Mesenteric fat pad (tissue), 1 donor: ENCODE measurements around the gene C1QL3. TPM values are rescaled to one million over a fixed set of nuclear protein-coding genes. Genes with fewer than 3 reads are reported as not detected.

Experiments
- DNase-seq: peaks from one replicate; pipeline ENCODE4 v3.0.0-alpha.2; 2020; ENCODE audit warnings: low spot score
- total RNA-seq: library from RNA; stranded (reverse); fragmentation: NEBNext Ultra II Directional; extraction: Animal tissue kit (Norgen Biotek cat#: 25700); gene quantifications from one replicate; pipeline ENCODE4 v1.2.1, GENCODE V29; 2021
- donor health status: DM: yes; HTN: yes; CAD: no.

The C1QL3 gene
- total RNA-seq, 1 donor from 2014 or later = not detected

DNA sequence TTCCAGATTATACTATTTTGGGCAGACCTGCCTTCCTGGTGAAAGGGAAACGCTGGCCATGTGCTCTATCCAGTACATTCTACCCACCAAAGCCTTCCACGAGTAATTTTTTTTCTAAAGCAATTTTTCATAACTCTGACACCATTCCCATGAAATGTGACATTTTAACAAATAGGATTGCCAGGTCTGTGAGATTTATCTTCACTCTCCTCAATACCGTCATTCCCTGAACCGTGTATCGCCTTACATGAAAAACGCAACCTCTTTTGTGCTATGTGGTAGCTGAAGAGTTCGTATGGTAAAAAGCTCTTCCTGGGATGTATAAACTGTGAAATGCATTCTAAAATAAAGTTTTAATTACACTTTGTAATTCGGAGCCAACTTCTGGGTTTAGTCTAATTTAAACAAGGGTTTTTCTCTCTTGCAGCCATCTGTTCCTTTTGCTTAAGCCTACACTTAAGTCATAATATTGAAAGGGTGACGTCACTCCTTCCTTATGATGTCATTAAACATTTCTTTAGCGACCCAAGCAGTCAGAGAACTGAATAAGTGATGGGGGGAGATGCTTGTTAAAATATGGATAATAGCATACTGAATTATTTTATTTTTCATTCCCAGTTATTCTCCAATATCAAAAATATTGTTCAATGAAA lies 27.7 kb downstream of the C1QL3 start:
- no peak for DNase-seq

DNA sequence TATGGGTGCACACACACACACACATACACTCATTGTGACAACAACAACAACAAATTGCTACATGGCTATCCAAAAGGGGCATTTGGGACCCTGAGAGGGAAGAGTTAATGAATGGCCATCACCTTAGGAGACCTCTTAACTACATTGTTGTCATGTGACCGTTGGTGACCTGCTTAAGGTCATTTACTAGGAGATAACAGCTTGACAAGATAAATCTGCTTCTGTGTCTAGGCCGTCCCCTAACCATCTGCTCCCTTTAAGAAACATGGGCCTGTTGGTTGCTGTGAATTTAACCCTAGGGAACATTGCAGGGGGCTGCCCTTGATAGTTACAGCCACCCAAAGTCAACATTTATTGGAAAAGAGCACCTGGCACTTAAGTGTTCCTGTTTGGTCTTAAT lies 29.7 kb downstream of the C1QL3 start:
- DNase-seq = no peak

DNA sequence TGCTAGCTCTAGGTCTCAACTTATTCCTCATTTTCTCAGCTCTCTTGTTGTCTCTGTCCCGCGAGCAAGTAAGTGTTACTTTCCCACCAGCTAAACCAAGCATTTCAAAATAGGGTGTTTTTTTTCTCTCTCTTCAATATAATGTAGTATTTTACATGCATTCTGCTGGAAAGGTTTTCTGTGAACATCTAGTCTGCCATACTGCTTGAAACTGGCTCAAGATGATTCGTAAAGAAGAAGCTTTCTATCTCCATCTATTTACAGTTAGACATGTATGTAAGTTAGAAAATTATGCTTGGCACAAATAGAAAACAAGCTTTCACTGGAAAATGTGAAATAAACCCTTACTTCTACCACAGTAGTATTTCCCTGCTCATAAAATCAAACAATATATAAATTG lies 31.2 kb downstream of the C1QL3 start:
- no peak for DNase-seq

DNA sequence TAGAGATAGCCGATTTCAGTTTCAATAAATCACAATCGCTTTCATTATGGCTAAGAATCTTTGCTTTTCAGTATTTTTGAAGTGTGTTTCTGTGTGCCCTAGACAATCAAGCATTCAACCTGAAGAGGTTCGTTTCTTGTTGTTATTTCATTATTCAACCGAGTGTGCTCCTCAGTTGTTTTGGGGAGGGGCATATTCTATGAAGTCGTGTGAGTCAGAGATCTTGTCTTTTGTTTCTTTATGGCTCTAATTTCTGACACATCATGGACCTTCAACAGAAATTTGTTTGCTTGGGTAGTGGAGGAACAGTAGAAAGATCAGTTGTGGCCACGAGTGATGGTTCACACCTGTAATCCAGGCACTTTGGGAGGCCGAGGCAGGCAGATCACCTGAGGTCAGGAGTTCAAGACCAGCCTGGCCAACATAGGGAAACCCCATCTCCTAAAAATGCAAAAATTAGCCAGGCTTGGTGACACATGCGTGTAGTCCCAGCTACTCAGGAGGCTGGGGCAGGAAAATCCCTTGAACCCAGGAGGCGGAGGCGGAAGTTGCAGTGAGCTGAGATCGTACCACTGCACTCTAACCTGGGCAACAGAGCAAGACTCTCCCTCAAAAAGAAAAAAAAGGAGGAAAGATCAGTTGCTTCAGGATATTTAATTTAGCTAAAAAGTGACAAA lies 38.3 kb downstream of the C1QL3 start:
- DNase-seq = no peak

DNA sequence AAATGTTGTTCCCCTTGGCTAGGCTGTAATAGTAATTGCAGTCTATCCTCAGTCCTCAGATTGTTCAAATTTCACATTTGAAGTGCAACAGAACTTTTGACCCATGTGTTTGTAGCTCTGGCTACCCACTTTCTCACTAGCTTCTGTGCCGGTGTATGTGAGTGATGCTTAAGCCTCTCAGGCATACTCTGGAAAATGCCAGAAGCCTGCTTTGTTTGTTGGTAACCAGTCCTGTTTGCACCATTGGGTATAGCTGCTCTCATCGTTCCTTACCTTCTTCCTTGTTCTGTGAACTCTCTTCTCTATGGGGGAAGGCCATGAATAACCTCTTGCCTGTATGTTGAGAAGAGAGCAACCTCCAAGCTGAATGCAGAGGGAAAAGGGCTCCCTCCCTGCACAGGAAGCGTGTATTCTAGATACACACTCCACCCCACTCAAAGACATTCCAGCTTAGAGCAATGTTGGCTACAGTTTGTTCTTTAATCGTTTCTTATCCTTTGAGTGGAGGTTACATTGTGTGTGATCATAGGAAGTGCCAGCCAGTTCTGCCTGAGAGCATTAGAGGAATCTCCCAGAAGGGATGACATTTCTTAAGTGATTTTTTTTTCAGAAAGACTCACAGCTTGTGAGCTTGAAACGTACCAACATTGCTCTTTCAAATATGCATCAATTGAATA lies 40.5 kb downstream of the C1QL3 start:
- no peak for DNase-seq

DNA sequence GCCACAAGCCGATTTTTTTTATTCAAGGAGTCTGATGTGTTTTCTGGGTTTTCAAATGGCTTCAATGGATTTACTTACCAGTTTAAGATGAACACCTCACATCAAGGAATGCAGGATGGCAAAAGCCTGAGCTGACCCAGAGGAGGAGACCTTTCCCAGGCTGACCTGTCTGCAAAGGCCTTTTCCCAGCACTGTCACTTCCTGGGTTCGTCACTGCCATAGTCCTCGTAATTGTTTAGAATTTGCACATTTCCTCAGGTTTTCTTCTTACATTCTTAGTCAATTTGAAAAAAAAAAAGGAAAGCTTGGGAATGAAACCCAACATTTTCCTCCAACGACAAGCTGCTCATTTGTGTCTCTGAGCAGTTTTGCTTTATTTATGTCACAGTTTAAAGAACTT lies 42.9 kb downstream of the C1QL3 start:
- DNase-seq = no peak

DNA sequence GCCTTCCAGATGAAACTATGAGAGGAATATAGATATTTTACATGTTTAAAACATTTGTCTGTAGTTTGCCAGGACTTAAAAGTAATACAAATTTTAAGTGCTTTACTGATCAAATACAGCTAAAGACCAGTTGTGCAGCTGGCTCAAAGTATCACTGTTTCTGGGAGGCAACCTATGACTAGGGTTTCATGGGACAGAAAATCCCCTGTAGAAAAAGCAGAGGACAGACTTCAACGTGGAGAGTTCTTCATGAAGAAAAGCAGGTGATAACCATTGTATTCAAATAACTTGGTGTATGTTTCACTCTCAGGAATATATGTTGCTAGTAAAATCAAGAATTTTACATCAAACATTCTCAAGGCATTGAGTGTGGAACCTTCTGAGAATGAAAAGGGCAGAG lies 43.9 kb downstream of the C1QL3 start:
- no peak for DNase-seq

DNA sequence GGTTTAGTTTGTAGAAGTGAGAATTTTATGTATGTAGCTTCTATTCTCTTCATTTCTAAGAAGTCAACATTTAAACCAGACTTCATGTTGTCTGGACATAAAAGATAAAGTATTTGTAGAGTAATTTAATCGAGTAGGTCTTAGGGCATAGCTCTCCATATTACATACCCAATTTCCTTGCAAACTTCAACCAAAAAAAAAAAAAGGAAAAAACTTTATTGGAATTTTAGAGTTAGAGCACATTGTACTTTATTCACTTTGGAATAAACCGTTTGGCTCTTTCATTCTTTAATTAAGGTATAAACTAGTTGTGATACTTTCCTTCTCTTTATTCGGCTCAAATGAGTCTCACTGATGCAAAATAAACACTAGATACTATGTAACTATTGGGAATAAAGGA lies 48.9 kb downstream of the C1QL3 start:
- no peak for DNase-seq

DNA sequence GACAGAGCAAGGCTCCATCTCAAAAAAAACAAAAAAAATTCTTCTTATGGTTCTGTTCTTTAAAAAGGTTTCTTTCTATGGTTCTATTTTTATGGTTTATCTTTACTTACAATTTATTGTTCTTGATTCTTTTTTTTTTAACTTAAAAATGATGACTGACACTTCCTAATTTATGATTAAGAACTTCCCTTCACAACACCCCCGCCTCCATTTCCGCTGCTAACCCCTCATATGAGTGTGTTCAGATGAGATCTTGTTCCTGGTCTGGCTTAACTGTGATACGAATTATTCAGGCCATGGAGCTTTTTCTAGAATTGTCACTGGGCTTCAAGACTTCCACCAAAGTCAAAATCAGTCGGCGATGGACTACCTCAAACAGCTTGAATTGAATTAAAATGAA lies 50.9 kb downstream of the C1QL3 start:
- DNase-seq = no peak

DNA sequence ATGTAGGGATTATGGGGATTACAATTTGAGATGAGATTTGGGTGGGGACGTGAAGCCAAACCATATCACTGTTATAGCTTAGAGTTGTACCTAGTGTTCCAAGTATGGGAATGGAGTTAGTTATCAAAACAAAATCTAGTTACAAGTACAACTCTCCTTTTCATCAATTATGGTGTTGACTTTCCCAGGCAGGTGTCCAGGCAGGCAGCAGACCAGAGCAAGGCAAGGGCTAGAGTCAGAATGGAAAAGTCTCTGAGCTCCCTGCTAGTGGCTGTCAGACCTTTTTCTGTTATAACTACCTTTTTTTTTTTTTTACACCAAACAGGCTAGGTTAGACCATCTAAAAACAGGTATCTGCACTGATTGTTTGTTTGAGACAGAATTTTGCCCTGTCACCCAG lies 55.7 kb downstream of the C1QL3 start:
- no peak for DNase-seq

Other genes with a start within 250 kb of the C1QL3 start
- 14.2 TPM for gene PTER, start 84.9 kb downstream of the C1QL3 start, total RNA-seq